Mesodermal cell (in vitro differentiated cells): ENCODE measurements around the gene ATOH1.

Experiments
- H3K27ac ChIP-seq: 2 replicates; pipeline ENCODE4 v1.7.0; 2013; ENCODE audit warnings: mild to moderate bottlenecking, low read depth, low read length, moderate library complexity; ENCODE audit not compliant: severe bottlenecking
- H3K36me3 ChIP-seq: 2 replicates; pipeline ENCODE4 v1.7.1; 2013; ENCODE audit warnings: mild to moderate bottlenecking, low read length, moderate library complexity; ENCODE audit not compliant: control insufficient read depth, insufficient read depth
- H3K4me1 ChIP-seq: one replicate; pipeline ENCODE4 v1.7.1; 2013; ENCODE audit warnings: mild to moderate bottlenecking, low read length; ENCODE audit not compliant: insufficient read depth, control insufficient read depth, poor library complexity, severe bottlenecking
- H3K4me3 ChIP-seq: 2 replicates; pipeline ENCODE4 v1.7.0; 2013; ENCODE audit warnings: low read length, control low read depth, mild to moderate bottlenecking; ENCODE audit not compliant: insufficient read depth, poor library complexity, severe bottlenecking; ENCODE audit errors: extremely low read depth
- H3K9me3 ChIP-seq: 2 replicates; pipeline ENCODE4 v1.7.1; 2013; ENCODE audit warnings: mild to moderate bottlenecking, low read length, moderate library complexity; ENCODE audit not compliant: control insufficient read depth
- WGBS, 2 experiments: methylation state at CpG; one replicate each; pipeline ENCODE4 v1.1.5; 2013; ENCODE audit warnings: missing lambda C conversion rate in 2 of 2; ENCODE audit not compliant: insufficient coverage in 2 of 2; 5-methylcytosine and 5-hydroxymethylcytosine counted together

The ATOH1 gene

GRCh38 chr4:93835929-93836328, 7.4 kb downstream of the ATOH1 start:
- H3K36me3 ChIP-seq: no peaks in the 10 kb centered on the region
- H3K4me3 ChIP-seq: no peak overlapping the region
- no peaks in the 10 kb centered on the region for H3K9me3 ChIP-seq
- peaks cover 10% of the 10 kb centered on the region for H3K4me1 ChIP-seq
- no peak overlapping the region for H3K27ac ChIP-seq
- no CpG with 5 or more reads among the region's 1 CpG for WGBS, 2 experiments

- no peaks in the 10 kb centered on the region for H3K9me3 ChIP-seq
- WGBS, 2 experiments: 81 to 88% methylated on average over 3 to 4 of the region's 4 CpGs
- H3K36me3 ChIP-seq: no peaks in the 10 kb centered on the region
- peaks cover 10% of the 10 kb centered on the region for H3K4me1 ChIP-seq
- H3K4me3 ChIP-seq: no peak overlapping the region
- H3K27ac ChIP-seq: no peak overlapping the region
Measured at GRCh38 chr4:93839704-93840103, 11.2 kb downstream of the ATOH1 start.

GRCh38 chr4:93841803-93842345, 13.3 kb downstream of the ATOH1 start:
- Histone ChIP-seq H3K9me3 (no peaks in the 10 kb centered on the region), H3K4me1 (no peaks in the 10 kb centered on the region), H3K4me3 (no peak overlapping the region), H3K27ac (no peak overlapping the region), H3K36me3 (no peaks in the 10 kb centered on the region)
- no CpG with 5 or more reads among the region's 3 CpGs for WGBS, 2 experiments

- H3K4me3 ChIP-seq: no peak overlapping the region
- no peak overlapping the region for H3K27ac ChIP-seq
- H3K4me1 ChIP-seq: no peaks in the 10 kb centered on the region
- H3K36me3 ChIP-seq: no peaks in the 10 kb centered on the region
- 83 to 100% methylated on average over 1 of the region's 2 CpGs for WGBS, 2 experiments
- H3K9me3 ChIP-seq: no peaks in the 10 kb centered on the region
Measured at GRCh38 chr4:93842601-93843252, 14.2 kb downstream of the ATOH1 start.

- no peaks in the 10 kb centered on the region for H3K9me3 ChIP-seq
- no peak overlapping the region for H3K27ac ChIP-seq
- H3K36me3 ChIP-seq: no peaks in the 10 kb centered on the region
- no peaks in the 10 kb centered on the region for H3K4me1 ChIP-seq
- H3K4me3 ChIP-seq: no peak overlapping the region
Measured at GRCh38 chr4:93843772-93844171, 15.2 kb downstream of the ATOH1 start.

- Histone ChIP-seq H3K27ac (no peak overlapping the region), H3K36me3 (no peaks in the 10 kb centered on the region), H3K4me1 (no peaks in the 10 kb centered on the region), H3K9me3 (no peaks in the 10 kb centered on the region), H3K4me3 (no peak overlapping the region)
- WGBS, 2 experiments: no CpG with 5 or more reads among the region's 3 CpGs
Measured at GRCh38 chr4:93852680-93853079, 24.1 kb downstream of the ATOH1 start.

- H3K4me1 ChIP-seq: no peaks in the 10 kb centered on the region
- H3K9me3 ChIP-seq: no peaks in the 10 kb centered on the region
- no peaks in the 10 kb centered on the region for H3K36me3 ChIP-seq
- H3K4me3 ChIP-seq: no peak overlapping the region
- H3K27ac ChIP-seq: no peak overlapping the region
- WGBS, 2 experiments: no CpG with 5 or more reads among the region's 1 CpG
Measured at GRCh38 chr4:93855926-93856325, 27.4 kb downstream of the ATOH1 start.

GRCh38 chr4:93865650-93866049, 37.1 kb downstream of the ATOH1 start:
- Histone ChIP-seq H3K4me3 (no peak overlapping the region), H3K4me1 (no peaks in the 10 kb centered on the region), H3K36me3 (no peaks in the 10 kb centered on the region), H3K9me3 (no peaks in the 10 kb centered on the region), H3K27ac (no peak overlapping the region)
- WGBS, 2 experiments: 93 to 100% methylated on average over 2 of the region's 2 CpGs

- H3K27ac ChIP-seq: no peak overlapping the region
- no peaks in the 10 kb centered on the region for H3K36me3 ChIP-seq
- no peak overlapping the region for H3K4me3 ChIP-seq
- WGBS, 2 experiments: 91 to 92% methylated on average over 6 of the region's 7 CpGs
- H3K9me3 ChIP-seq: no peaks in the 10 kb centered on the region
- H3K4me1 ChIP-seq: no peaks in the 10 kb centered on the region
Measured at GRCh38 chr4:93867416-93868001, 39.0 kb downstream of the ATOH1 start.

- WGBS, 2 experiments: 92% methylated on average over 5 of the region's 6 CpGs; no CpG with 5 or more reads in 1 of the 2 experiments
- H3K4me3 ChIP-seq: no peak overlapping the region
- no peaks in the 10 kb centered on the region for H3K9me3 ChIP-seq
- H3K27ac ChIP-seq: no peak overlapping the region
- no peaks in the 10 kb centered on the region for H3K4me1 ChIP-seq
- no peaks in the 10 kb centered on the region for H3K36me3 ChIP-seq
Measured at GRCh38 chr4:93870876-93871458, 42.4 kb downstream of the ATOH1 start.

- no peak overlapping the region for H3K27ac ChIP-seq
- WGBS, 2 experiments: no CpG with 5 or more reads among the region's 1 CpG
- no peaks in the 10 kb centered on the region for H3K9me3 ChIP-seq
- no peaks in the 10 kb centered on the region for H3K36me3 ChIP-seq
- no peak overlapping the region for H3K4me3 ChIP-seq
- H3K4me1 ChIP-seq: no peaks in the 10 kb centered on the region
Measured at GRCh38 chr4:93876754-93877153, 48.2 kb downstream of the ATOH1 start.
